G401.6 (cell line): Measurements from ENCODE around the gene JADE2.
A peak's percentile ranks its signal among the peaks of the same experiment; 100 is the strongest.
"Not testable (repeated sequence)": the region's sequence is repeated elsewhere in the genome, so short reads cannot be mapped to it uniquely, and the experiment has no call there.

Experiments
- FAIRE-seq: peaks from 2 replicates; lab custom pipeline; 2012; peaks lifted over from hg19 to GRCh38; lab: Jason Lieb, UNC

The JADE2 gene

GRCh38 chr5:134592141-134592746 is 66.8 kb downstream of the JADE2 start:
- FAIRE-seq = no peak

GRCh38 chr5:134594336-134594735 is 68.9 kb downstream of the JADE2 start:
- no peak for FAIRE-seq

DNA sequence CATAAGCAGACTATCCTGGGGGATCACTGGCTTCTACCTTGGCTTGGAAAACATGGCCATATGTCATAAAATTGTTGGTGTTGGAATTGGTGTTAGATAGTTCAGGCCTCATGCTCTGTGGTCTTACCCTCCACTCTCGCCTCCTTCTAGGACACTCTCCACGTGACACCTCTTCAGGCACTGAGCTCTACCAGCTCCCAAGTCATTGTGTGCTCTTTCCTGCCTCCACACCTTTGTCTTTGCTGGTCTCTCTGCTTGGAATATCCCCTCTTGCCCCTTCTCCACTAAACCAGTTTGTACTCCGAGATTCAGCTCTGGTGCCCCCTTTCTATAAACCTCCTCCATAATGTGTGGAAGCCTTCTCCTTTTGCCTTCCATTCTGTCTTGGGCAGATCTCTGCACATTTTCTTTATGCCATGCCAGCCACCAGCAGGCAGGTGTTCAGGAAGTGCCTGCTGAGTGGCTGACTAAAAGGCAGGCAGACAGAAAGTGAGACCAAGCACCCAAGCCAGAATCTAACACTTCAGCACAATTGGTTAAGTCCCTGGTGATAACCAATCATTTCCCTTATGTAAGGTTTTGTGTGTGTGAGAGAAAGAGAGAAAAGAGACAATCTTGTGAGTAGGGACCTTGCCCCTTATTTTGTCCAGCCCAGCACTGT is 69.5 kb downstream of the JADE2 start:
- FAIRE-seq = no peak

DNA sequence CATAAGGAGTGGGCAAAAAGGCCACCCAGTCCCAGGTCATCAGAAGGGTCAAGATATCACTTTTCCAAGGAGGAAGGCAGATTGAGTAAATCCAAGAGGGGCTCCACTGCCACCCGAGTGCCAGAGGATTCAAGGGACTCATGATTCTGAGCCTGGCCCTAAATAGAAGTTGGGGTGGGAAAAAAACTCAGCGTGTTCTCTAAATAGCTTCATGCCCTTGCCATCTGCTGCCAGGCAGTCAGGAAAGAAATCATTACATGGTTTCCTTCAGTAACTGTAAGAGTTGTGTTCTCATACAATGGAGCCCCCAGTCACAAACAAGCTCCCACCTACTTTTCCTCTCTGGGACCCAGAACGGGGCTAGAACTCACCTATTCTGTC is 70.0 kb downstream of the JADE2 start:
- no peak for FAIRE-seq

GRCh38 chr5:134599820-134600219 is 74.3 kb downstream of the JADE2 start:
- FAIRE-seq = not testable (repeated sequence)

- no peak for FAIRE-seq
Observed at GRCh38 chr5:134600600-134600999, 75.1 kb downstream of the JADE2 start.

GRCh38 chr5:134603059-134603458 is 77.6 kb downstream of the JADE2 start:
- peak; percentile 75 for FAIRE-seq

- no peak for FAIRE-seq
Observed at GRCh38 chr5:134604908-134605307, 79.4 kb downstream of the JADE2 start.

- FAIRE-seq = no peak
Observed at GRCh38 chr5:134606726-134607125, 81.3 kb downstream of the JADE2 start.

DNA sequence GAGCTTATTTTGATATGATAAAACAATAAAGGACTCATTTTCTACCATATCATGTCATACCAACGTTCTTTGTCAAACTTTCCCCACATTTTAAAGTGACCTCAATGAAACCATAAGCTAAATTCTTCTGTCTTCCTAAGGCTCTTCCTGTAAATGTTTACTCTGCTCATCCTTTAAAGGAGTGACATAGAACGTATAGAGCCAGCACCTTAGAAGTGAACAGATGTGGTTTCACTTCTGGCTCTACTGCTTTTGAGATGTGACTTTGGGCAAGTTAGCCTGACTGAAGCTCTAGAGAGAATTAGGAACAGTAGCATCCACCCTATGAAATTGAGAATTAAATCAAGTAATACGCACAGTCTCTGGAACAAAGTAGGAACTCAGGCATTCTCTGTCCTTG is 83.1 kb downstream of the JADE2 start:
- no peak for FAIRE-seq

DNA sequence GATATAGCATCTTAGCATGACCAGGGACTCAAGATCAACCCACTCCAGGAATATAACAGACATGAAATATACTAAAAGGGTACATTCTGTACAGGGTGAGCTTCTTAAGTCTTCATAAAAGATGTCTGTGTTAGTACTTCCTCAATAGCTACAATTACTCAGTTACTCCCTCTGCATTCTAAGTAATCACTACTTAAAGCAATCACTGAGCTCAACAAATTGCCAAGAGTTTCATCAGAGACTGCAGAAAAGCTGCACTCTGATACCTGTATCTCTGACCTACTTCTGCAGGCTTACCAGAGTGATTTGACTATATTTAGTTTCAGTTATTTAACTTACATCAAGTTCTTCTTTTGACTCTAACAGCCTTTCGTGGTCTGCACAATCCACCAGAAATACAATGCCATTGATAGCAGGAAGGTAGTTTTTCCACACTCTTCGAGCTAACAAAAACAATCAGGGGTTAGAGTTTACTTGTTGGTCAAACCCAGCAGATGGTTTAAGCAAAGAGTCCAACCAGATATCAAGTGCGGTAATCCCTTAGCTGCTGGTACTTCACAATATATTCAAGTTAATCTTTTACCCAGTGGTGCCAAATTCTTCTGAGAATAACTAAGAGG is 83.9 kb downstream of the JADE2 start:
- no peak for FAIRE-seq

- FAIRE-seq = no peak
Observed at GRCh38 chr5:134610725-134611124, 85.3 kb downstream of the JADE2 start.

- no peak for FAIRE-seq
Observed at GRCh38 chr5:134611515-134611914, 86.0 kb downstream of the JADE2 start.

DNA sequence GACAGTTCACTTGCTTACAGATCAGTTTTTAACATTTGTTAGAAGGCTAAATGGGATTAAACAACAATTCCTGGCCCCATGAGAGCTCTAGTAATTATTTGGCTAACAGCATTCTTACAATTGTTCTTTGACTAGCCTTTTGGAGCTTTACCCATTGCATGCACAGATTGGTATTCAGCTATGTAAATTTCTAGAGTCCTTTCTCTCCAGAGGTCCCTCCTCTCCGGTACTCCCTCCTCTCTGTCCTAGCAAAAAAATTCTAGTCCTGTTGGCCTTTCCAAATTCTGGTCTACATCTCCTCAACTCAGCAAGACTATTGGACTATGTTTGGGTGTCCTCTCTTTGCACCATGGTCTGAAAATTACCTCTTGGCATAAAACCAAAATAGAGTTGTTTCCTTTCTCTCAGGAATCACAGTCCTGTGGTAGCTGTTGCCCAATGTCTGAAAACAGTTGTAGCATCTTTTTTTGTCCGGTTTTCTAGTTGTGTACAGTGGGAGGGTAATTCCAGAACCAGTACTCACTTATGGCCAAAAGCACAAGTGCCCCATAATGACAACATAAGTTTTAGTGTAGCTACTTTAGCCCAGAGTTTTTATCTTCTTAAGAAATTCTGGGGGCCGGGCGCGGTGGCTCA is 89.1 kb downstream of the JADE2 start:
- FAIRE-seq = no peak

DNA sequence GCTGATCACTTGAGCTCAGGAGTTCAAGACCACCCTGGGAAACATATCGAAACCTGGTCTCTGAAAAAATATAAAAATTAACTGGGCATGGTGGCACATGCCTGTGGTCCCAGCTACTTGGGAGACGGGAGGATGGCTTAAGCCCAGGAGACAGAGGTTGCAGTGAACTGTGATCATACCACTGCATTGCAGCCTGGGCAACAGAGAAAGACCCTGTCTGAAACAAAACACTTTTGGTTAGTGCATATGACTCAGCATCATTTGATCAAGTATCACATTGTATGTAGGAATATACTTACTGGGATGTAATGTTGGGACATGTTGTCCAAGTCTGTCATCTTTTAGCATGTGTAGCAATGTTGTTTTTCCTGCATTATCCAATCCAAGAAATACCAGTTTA is 95.2 kb downstream of the JADE2 start:
- FAIRE-seq = no peak

GRCh38 chr5:134625559-134625958 is 100.1 kb downstream of the JADE2 start:
- no peak for FAIRE-seq

DNA sequence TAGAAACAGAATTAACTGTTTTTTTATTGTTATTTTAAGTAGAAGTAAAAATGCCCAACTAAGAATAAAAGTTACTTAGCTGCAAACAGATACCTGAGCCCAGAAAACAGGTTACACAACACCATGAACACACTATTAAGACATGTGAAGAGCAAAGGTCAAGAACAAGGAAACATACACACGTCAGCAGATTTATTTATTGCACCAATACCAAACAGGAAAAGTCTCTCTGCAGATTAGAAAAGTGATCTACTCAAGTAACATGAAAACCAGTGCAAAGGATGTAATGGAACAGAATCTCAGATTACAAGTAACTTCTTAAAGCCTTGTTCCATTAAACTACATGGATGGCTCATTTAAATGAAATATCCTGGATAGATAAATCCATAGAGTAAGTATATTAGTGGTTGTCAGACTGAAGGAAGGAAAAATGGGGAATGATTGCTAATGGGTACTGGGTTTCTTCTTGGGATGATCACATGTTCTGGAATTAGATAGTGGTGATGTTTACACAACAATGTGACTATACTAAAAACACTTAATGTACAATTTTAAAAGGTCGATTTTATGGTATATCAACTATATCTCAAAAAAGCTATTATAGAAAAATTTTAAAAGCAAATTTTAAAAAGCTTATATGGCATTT is 101.0 kb downstream of the JADE2 start:
- no peak for FAIRE-seq
